MM.1S (cell line): ENCODE data around the gene PITPNM1.

Experiments used
- DNase-seq: peaks from one replicate; pipeline ENCODE4 v3.0.0-alpha.2; 2015
- H2AFZ ChIP-seq: fragments of 300-600 bp; sonication (generic); 2 replicates; pipeline ENCODE4 v1.6.0; 2016; ENCODE audit warnings: antibody characterized with exemption, low read length
- H3F3A ChIP-seq: fragments of 300-600 bp; sonication (generic); 2 replicates; pipeline ENCODE4 v1.6.1; 2016; ENCODE audit warnings: mild to moderate bottlenecking, antibody characterized with exemption, low read length, moderate library complexity, mixed read lengths; ENCODE audit not compliant: insufficient read depth
- H3K27ac ChIP-seq: fragments of 300-600 bp; sonication (generic); 2 replicates; pipeline ENCODE4 v1.5.1; 2016; ENCODE audit warnings: mild to moderate bottlenecking, low read length
- H3K27me3 ChIP-seq: fragments of 300-600 bp; sonication (generic); replicated peaks from 2 replicates; pipeline ENCODE4 v1.6.0; 2016; ENCODE audit warnings: low read length; ENCODE audit not compliant: insufficient read depth
- H3K36me3 ChIP-seq: fragments of 300-600 bp; sonication (generic); replicated peaks from 2 replicates; pipeline ENCODE4 v1.6.1; 2016; ENCODE audit warnings: mild to moderate bottlenecking, low read length, mixed read lengths; ENCODE audit not compliant: insufficient read depth
- H3K4me1 ChIP-seq: fragments of 300-600 bp; sonication (generic); 2 replicates; pipeline ENCODE4 v1.6.1; 2016; ENCODE audit warnings: low read length, mixed read lengths
- H3K4me2 ChIP-seq: fragments of 300-600 bp; sonication (generic); 2 replicates; pipeline ENCODE4 v1.6.0; 2016; ENCODE audit warnings: low read depth, low read length
- H3K4me3 ChIP-seq: fragments of 300-600 bp; sonication (generic); 2 replicates; pipeline ENCODE4 v1.5.1; 2016; ENCODE audit warnings: low read length, mixed read lengths
- H3K79me2 ChIP-seq: fragments of 300-600 bp; sonication (generic); 2 replicates; pipeline ENCODE4 v1.6.1; 2016; ENCODE audit warnings: mixed run types, low read length, mixed read lengths
- H3K9ac ChIP-seq: fragments of 300-600 bp; sonication (generic); 2 replicates; pipeline ENCODE4 v1.6.1; 2016; ENCODE audit warnings: low read length, mixed read lengths
- H3K9me2 ChIP-seq: fragments of 300-600 bp; sonication (generic); replicated peaks from 2 replicates; pipeline ENCODE4 v1.6.1; 2016; ENCODE audit warnings: mild to moderate bottlenecking, low read length, mixed read lengths; ENCODE audit not compliant: insufficient read depth
- H3K9me3 ChIP-seq: fragments of 300-600 bp; sonication (generic); replicated peaks from 2 replicates; pipeline ENCODE4 v1.6.1; 2016; ENCODE audit warnings: mild to moderate bottlenecking, low read length, mixed read lengths; ENCODE audit not compliant: insufficient read depth
- H4K20me1 ChIP-seq: fragments of 300-600 bp; sonication (generic); 2 replicates; pipeline ENCODE4 v1.6.1; 2016; ENCODE audit warnings: mild to moderate bottlenecking, low read length, moderate library complexity, mixed read lengths; ENCODE audit not compliant: insufficient read depth
- EZH2 ChIP-seq: fragments of 300-600 bp; sonication (generic); optimal IDR thresholded peaks from 2 replicates; pipeline ENCODE3; 2017; ENCODE audit warnings: low read depth, mild to moderate bottlenecking, antibody characterized with exemption, low read length, mixed read lengths
- EZH2phosphoT487 ChIP-seq: fragments of 300-600 bp; sonication (generic); IDR thresholded peaks from 2 replicates; pipeline ENCODE4 v1.6.1; 2018; ENCODE audit warnings: antibody characterized with exemption, low read length
- TF ChIP-seq, protein P1 (sequence below): fragments of 300-600 bp; sonication (generic); IDR thresholded peaks from 2 replicates; pipeline ENCODE4 v1.5.1; 2016; ENCODE audit warnings: antibody characterized with exemption, low read length, mixed read lengths

Gene PITPNM1

DNA sequence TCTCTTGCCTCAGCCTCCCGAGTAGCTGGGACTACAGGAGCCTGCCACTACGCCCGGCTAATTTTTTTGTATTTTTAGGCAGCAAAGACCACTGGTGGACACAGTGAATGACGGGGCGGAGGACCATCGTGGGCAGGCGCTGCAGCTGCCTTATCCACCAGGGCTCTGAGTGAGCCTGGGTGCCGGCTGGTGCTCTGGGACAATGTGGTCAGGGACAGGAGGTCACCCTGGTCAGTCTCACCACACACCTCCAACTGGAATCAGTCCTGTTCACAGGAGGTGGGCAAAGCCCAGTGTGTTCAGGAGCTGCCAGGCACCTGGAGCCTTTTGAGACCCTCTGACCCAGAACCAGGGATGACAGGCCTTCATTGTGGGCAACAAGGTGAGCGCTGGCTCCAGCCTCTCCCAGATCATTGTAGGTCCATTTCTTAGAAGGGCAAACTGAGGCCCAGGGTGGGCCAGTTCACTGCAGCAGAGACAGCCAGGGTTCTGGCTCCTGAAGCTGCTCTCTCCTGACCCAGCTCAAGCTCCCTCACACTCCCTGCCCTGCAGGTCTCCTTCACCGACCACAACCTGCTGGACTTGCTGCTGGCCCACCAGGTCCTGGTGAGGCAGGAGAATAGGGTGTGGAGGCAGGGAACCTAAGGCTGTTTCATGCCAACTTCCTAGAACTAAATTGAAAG, 33.8 kb upstream of the PITPNM1 start:
- H3K36me3 ChIP-seq, result no peaks in the 10 kb centered on the region
- no peak for DNase-seq
- no peaks in the 10 kb centered on the region for H3K9me2 ChIP-seq
- H3K4me1 ChIP-seq, result no peaks in the 10 kb centered on the region
- TF ChIP-seq, protein P1, sequence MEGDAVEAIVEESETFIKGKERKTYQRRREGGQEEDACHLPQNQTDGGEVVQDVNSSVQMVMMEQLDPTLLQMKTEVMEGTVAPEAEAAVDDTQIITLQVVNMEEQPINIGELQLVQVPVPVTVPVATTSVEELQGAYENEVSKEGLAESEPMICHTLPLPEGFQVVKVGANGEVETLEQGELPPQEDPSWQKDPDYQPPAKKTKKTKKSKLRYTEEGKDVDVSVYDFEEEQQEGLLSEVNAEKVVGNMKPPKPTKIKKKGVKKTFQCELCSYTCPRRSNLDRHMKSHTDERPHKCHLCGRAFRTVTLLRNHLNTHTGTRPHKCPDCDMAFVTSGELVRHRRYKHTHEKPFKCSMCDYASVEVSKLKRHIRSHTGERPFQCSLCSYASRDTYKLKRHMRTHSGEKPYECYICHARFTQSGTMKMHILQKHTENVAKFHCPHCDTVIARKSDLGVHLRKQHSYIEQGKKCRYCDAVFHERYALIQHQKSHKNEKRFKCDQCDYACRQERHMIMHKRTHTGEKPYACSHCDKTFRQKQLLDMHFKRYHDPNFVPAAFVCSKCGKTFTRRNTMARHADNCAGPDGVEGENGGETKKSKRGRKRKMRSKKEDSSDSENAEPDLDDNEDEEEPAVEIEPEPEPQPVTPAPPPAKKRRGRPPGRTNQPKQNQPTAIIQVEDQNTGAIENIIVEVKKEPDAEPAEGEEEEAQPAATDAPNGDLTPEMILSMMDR, result no peak
- TF ChIP-seq EZH2, result no peak
- TF ChIP-seq EZH2phosphoT487, result no peak
- no peak overlapping the region for H3K27ac ChIP-seq
- H3K9me3 ChIP-seq, result no peaks in the 10 kb centered on the region
- H3F3A ChIP-seq, result no peaks in the 10 kb centered on the region
- no peak overlapping the region for H3K4me2 ChIP-seq
- H3K27me3 ChIP-seq, result peaks cover 2% of the 10 kb centered on the region; the same call in 1 of the 2 replicates
- no peaks in the 10 kb centered on the region for H3K79me2 ChIP-seq
- no peaks in the 10 kb centered on the region for H4K20me1 ChIP-seq
- H2AFZ ChIP-seq, result no peak overlapping the region
- H3K9ac ChIP-seq, result no peak overlapping the region
- H3K4me3 ChIP-seq, result no peak overlapping the region

DNA sequence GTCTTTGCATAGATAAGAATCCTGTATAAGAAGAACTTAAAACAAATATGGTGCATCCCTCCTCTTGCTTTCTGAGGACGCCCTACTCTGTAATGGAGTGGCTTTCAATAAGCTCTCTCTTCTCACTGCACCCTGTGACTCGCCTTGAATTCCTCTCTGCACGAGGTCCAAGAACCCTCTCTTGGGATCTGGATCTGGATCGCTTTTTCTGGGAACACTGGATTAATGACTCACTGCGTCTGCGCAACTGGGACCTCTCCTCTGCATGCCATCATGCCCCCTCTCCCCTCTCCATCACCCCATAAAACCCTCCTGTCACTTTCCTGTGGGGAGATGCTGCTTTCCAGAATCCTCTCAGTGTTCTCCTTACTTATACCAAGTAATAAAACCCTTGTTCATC, 33.1 kb upstream of the PITPNM1 start:
- TF ChIP-seq EZH2, result no peak
- TF ChIP-seq, protein P1, result no peak
- TF ChIP-seq EZH2phosphoT487, result no peak
- no peak overlapping the region for H3K4me2 ChIP-seq
- no peaks in the 10 kb centered on the region for H3K9me2 ChIP-seq
- DNase-seq, result no peak
- no peaks in the 10 kb centered on the region for H3F3A ChIP-seq
- no peaks in the 10 kb centered on the region for H3K9me3 ChIP-seq
- peaks cover 7% of the 10 kb centered on the region; the same call in 1 of the 2 replicates for H3K27me3 ChIP-seq
- no peak overlapping the region for H2AFZ ChIP-seq
- no peaks in the 10 kb centered on the region for H3K79me2 ChIP-seq
- H4K20me1 ChIP-seq, result no peaks in the 10 kb centered on the region
- no peaks in the 10 kb centered on the region for H3K36me3 ChIP-seq
- H3K4me1 ChIP-seq, result no peaks in the 10 kb centered on the region
- no peak overlapping the region for H3K9ac ChIP-seq
- H3K4me3 ChIP-seq, result no peak overlapping the region
- no peak overlapping the region for H3K27ac ChIP-seq

DNA sequence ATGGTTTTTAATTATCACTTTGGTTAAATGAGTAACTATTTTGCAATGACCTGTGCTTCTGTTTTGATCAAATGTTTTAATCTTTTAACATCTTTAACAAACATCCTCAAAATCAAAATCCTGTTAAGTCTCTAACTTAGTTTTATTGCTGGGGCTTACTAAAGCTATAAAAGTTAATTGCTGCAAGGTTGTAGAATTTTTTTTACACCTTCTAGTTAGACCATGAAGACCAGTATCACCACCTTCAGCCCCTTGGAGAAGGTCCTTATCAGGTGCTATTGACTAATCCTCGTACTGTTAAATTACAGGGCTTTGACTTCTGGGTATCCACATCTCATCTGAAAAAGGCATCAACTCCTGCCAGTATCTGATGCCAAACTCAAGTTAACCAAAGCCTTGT, 30.4 kb upstream of the PITPNM1 start:
- H3K9me3 ChIP-seq, result no peaks in the 10 kb centered on the region
- H4K20me1 ChIP-seq, result no peaks in the 10 kb centered on the region
- no peaks in the 10 kb centered on the region for H3K79me2 ChIP-seq
- DNase-seq, result no peak
- no peak overlapping the region for H3K4me3 ChIP-seq
- no peak overlapping the region for H3K9ac ChIP-seq
- no peaks in the 10 kb centered on the region for H3K4me1 ChIP-seq
- H2AFZ ChIP-seq, result no peak overlapping the region
- H3K27ac ChIP-seq, result no peak overlapping the region
- H3K4me2 ChIP-seq, result no peak overlapping the region
- H3K27me3 ChIP-seq, result peaks cover 14% of the 10 kb centered on the region
- TF ChIP-seq EZH2phosphoT487 (no peak), EZH2 (no peak)
- TF ChIP-seq, protein P1, result no peak
- H3K36me3 ChIP-seq, result no peaks in the 10 kb centered on the region
- H3K9me2 ChIP-seq, result no peaks in the 10 kb centered on the region
- H3F3A ChIP-seq, result no peaks in the 10 kb centered on the region
